NCI-H526 (cell line): ENCODE results near the gene HTRA1.

Source experiments
- DNase-seq, 2 experiments: peaks; one replicate each; lab custom pipeline; 2025; lab: John Stamatoyannopoulos, UW

HTRA1 gene

DNA sequence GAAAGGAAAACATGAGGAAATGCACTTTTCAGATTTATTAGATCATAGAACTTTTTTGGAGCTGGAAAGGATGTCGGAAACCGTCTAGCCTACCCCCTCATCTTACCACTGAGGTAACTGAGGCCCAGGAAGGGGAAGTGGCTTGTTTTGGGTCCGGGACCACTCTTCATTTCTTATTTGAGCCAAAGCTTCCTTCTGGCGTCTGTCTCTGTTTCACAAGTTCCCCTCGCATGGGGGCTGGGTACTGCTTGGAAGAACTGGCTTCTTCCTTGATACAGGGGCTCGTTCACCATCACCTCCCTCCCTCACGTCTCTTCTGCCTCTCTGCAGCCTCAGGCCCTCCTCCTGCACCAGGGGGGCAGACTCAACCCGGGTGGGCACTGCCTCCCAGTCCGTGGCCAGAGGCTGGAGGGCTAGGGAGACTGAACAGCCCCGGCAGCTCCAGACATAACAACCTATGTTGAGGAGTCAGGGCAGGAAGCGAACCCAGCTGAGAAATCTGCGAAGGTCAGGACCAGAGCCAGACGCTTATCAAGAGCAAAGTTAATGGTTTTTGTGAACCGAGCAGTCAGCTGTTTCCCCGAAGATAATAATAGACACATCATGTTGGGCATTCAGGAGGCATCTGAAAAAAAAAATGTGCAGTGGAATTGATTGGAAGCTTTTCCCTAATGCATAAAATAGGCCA, 12.9 kb downstream of the HTRA1 start:
- DNase-seq = no peak

DNA sequence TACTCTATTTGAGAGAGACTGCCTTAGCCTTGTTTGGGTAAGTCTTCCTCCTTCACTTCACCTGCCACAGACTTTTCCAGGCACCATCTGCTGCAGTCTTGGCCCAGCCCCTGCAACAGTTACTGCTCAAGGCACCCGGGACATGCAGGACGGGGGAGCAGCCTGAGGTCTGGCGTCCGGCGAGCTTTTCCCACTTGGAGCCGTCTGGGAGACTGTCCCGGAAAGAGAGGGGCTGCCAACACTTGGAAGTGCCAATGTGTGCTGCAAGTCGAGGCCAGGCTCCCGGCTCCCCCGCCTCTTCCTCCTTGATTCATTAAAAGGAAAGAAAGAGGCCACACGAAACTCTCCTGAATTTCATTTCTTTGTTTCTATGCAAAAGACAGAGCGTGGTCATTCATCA, 13.7 kb downstream of the HTRA1 start:
- peak in 1 of 2 experiments; percentile 51 for DNase-seq

DNA sequence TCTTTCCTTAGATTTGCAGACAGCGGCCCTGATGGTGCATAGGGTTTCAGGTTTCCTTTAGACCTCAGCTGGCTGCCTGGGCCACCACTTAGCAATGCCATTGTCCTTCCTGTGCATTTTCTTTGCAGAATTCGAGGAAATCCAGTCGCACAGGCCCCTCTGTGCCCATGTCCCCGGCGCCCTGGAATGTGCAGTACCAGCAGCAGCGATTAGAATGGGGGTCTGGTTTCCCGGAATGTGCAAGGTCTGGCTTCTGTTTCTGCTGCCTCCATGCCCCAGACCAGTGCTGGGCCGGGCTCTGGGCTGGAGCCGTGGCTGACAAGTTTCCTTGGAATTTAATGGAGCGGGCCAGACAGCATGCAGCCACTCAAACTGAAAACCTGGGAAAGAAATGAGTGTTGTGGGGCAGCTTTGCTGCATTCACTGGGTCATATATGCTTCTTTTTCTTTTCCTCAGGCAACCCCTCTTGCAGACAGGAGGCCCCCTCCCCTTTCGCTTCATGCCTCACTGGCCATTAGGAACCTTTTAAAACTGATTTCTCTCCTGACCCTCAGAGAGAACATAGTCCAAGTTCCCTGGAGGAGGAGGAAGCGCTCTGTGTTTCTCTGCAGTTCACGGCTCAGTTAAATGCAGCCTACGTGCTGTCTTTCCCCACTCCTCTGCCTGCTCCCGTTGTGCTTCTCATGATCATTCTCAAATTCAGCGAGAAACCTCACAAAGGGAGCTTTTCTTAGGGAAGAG, 14.4 kb downstream of the HTRA1 start:
- DNase-seq = peak; percentile 7 to 54

DNA sequence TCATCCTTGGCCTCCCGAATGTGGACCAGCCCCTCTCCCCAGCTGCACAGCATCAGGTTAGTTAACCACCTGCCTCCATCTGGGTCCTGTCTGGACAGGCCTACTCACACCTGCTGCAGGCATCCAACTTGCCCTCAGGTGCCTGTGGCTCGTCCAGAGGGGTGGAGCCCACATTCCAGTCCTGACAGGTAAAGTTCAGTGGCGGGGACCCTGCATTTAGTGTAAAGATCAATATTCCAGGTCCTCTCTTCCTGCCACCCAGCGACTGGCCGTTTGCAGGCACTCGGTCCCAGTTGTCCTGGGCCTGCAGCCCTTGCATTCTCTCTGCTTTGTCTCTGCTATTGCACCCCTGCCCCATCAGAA, 15.0 kb downstream of the HTRA1 start:
- peak; percentile 79 to 89 for DNase-seq

DNA sequence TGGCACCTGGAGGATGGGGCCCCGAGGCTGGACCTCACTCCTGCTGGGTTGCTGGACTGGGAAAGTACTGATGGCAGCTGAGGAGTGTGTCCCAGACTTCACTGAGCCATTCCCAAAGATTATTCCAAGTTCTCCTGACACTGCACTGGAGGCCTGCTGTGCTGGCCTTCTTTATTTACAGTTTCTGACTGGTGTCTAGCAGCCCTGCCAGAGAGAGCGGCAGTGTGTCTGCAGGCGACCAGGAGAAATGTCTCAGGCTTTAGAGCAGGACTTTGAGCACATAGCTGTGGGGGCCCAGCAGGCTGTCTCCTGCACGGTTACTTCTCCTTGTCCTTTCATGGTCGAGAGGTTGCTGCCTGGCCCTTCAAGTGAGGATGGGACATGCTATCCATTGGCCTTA, 16.1 kb downstream of the HTRA1 start:
- no peak for DNase-seq

DNA sequence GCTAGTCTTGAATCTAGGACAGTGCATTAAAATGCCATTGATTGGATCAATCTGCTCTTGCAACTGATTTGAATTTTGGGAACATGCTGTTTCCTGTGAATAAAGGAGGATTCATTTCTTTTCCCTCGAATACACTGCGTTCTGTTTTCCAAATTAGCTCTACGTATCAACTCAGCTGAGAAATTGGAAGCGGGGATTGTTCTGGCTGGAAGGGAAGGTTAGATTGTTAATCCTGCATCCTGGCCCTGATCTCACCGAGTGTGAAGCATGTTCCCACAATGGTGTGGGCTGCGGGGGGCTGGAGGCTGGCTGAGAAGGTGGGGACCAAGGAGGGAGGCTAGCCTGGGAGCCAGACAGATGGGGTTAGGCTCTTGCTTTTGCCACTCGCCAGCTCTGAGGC, 17.6 kb downstream of the HTRA1 start:
- no peak for DNase-seq

DNA sequence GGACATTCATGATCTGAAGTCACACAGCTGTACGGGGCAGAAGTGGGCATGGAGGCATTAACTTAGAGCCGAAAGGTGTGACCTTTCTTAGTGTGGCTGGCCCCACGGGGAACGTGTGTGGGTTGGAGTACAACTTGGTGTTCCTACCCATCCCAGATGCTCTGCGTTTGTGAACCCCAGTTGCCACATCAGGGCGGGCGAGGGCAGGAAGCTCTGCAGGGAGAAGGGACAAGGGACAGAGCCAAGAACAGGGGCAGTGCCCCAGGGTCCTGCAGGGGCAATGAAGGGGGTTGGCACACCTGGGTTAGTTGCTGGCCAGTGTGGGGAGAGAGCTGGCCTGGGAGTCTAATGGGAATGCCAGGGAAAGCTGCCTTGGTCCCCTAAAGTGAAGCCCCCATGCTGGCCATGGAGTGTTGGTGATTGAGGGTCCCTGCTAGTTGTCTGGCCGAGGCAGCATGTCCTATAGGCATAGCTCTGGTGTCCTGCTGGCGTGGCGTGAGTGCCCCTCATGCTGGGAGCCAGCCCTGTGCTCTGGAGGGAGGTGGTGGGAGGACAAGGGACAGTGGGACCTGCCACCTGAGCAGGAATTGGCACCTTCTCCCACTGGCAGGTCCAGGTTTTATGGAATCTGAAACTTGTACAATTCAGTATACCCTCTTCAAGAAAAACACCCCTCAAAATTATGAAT, 18.9 kb downstream of the HTRA1 start:
- no peak for DNase-seq

DNA sequence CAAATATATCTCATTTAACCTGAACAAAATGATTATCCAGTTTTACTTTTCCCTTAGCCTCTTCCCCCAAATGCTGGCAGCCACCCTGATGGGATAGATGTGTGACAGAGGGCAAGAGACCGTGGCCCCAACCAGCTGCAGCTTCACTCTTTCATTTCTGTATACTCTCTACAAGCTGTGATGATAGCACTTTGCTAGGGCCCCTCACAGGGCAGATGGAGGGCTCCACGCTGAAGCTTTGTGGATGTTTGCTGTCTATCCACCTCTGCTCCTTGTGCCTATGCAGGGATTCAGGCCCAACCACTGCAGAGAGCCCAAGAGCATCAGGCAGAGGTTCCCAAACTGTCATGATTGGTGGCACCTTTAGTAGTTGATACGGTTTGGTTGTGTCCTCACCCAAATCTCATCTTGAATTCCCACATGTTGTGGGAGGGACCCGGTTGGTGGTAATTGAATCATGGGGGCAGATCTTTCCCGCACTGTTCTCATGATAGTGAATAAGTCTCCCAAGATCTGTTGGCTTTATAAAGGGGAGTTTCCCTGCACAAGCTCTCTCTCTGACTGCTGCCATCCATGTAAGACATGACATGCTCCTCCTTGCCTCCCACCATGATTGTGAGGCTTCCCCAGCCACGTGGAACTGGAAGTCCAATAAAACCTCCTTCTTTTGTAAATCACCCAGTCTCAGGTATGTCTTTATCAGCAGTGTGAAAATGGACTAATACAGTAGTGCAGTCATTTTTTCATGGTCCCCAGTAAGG, 20.1 kb downstream of the HTRA1 start:
- DNase-seq = no peak

DNA sequence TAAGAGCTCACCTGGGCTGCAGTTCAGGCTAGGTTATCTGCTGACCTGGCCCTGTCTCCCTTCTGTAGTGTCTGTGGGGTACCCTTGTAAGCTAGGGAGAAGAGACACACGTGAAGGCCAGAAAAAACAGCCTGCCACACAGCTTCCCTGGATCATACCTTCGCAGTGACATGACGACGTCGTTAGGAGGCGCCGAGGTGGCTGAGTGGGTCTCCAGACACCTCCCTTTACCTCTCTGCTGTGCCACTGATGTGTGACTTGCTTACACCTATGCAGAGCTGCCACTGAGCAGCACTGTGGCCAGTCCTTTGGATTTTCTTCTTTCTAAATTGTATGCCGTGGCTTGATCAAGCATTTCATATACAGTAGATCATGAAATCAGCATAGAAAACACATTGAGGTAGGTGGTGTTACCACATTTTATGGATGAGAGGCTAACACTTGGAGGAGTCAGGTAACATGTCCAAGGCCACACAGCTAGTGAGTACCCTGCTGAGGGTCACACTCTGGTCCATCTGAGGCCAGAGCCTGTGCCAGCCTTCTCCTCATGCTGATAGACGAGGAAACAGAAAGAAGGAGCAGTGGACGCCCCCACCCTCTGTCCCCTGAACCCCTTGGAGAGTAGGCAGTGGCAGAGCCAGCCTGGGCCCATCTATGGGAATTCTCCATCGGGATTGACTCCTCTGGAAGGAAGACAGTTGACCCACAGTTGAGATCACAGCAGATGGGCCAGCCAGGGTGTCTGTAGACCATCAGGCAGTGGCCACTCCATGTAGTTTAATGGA, 23.1 kb downstream of the HTRA1 start:
- DNase-seq = no peak

DNA sequence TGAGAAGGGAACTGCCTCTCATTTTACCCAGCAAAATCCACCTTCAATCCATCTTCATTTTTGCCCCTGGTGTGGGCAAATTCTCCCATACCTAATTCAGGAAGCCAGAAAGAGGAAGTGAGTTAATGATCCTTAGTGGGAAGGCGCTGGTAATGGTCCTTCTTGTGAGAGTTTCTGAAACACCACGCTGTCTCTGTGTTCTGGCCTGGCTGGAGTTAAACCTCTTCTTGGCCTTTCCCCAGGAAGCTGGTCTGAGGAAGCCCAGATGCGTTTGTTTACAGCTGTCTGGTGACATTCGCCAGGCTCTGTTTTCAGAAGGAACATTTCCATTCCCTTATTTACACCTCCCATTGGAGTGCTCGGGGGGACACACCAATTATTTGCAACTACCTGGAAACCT, 24.3 kb downstream of the HTRA1 start:
- DNase-seq = no peak

DNA sequence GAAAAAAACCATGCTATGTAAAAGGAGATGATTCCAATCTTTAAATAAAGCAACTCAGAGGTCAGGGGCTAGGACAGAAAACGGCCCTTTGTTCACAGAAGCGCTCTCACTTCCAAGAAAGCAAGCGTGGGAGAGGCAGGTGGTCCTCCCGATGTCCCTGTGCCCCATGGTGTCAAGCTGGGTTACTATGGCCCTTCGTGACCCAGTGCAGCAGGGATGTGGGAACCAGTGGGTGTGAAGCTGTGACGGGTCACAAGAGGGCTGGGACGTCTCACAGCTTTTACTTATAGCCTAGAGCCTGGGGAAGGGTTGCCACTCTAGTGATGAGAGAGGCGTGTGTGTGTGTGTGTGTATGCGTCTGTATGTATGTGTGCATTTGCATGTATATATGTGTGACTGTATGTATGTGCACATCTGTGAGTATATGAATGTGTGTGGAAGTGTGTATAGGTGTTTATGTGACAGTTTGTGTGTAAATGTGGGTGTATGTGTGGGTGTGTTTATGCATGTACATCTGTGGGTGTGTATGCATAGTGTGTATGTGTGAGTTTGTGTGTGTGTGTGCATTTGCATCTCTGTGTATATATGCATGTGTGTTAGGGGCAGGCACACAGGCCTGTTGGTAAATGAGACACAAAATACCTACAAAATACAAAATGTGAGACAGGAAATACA, 25.2 kb downstream of the HTRA1 start:
- no peak for DNase-seq

DNA sequence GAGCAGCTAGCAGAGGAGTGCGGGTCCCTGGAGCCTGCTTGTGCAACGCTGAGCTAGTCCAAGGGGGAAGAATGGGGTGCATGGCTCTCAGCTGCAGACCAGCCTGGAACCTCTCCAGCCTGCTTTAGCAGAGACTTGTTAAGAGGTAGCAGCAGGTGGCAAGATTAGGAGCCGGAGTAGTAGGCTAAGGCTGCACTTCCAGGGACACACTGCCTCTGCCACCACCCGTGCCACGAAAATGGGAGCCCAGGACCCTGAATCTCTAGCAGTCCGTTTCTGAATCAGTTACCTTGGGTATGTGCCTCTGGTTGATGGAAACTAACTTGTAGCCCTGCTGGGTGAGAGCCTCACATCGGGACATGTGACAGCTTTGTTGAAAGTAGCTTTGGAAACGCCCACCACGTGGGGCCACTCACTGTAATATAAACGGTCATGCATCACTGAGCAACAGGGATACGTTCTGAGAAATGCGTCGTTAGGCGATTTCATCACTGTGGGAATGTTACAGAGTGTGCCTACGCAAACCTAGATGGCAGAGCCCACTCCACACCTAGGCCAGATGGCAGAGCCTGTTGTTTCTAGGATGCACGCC, 25.9 kb downstream of the HTRA1 start:
- DNase-seq = peak; percentile 66 to 83

DNA sequence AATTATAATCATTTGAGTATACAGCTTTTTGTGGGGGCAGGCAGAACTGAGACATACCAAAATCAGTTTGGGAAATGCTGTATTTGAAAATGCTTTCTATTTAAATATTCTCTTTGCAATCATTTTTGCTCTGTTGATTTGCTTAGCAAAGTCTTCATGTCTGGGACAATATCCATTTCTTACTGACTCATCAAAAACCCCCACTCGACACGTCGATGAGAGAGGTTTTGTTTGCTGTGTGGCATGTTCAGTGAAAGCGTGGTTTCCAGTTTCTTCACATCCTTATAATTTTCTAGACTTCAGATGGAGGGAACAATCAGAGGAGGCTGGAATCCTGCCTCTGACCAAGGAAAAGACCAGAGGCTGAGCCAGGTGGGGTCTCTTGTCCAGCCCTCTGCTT, 28.9 kb downstream of the HTRA1 start:
- no peak for DNase-seq

DNA sequence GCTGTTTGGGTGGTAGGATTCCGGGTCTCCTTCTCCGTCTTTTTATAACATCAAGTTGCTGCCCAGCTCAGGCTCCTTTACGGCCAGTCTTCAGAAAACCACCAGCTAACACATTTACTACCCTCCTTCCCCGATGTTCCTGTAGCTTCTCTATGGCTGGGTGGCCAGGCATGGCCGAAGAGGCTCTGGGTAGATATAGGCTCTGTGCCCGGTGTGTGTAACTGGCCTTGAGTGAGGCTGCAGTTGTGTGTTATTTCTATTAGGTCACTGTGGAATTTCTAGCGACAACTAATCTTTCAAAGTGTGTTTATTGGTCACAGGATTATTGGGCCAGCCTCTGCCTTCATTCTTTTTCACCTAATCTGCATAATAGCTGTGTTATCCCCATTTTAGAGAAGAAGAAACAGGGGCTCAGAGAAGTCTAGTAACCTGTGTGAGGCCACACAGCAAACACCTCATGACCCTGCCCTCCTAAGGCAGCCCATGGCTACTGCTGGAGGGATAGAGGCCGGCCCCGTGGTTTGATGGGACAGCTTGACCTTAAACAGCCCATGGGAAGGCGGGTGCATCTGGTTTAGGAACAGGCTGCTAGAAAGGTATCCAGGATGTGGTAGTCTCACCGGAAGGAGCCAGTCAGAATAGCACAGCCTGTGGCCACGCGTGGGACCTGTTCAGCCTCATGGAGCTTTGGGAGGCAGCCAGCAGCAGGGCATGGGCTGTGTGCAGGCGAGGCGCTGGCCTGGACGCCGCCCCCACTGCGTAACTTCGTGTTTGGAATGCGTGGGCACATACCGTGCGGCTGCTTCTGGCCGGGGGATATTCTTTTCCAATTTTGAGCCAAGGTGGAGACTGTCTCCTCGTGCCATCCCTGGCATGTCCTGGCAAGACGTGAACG, 29.7 kb downstream of the HTRA1 start:
- DNase-seq = no peak

DNA sequence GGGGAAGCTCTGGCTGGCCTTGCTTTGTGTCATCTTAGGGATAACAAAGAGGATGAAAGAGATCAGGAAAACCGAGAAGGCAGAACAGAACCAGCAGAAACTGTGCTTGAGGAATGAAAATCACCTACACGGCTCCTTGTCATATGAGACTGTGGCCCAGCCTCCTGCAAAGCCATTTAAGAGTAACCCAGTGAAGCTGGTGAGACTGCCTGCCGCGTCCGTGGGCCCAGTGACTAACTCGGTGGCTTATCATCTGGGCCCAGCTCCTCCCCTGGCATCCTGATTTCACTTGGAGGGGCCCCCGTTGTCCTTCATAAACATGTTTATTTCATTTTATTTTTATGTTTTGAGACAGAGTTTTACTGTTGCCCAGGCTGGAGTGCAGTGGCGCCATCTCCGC, 30.7 kb downstream of the HTRA1 start:
- DNase-seq = no peak

DNA sequence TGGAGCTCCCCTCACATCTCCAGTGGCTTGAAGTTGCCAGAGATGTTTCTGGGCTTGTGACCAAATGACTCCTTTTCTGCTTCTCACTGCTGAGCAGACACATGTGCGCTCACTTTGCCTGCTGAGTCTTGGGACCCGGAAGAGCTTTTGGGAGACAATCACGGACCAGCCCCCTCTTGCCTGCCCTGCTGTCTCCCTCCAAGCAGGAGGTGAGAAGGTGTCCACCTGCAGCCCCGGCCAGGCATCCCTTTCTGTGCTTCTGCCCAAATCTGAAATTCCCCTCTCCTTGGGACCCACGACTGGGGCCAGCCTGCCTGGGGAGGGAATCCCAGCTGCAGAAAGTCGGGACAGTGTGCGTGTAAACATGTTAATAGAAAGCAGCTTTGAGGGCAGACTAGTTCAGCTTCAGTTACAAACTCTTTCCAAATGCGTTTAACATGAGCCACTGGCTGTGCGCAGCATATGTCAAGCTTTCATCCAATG, 31.7 kb downstream of the HTRA1 start:
- DNase-seq = no peak

DNA sequence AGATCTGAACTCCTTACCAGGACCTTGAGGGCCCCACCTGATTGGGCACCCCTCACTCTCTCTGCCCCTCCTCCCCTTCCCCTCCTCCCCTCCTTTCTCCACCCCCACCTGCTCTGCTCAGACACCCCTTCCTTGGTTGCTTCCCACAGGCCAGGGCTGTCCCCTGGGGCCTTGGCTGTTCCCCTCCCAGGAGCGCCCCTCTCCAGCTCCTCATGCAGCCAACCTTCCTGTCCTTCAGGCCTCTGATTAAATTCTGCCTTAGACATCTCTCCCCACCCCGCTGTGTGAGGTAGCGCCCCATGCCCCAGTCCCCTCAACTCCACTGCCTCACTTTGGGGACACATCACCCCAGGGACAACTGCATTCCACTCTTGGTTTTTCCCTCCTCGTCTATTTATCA, 32.4 kb downstream of the HTRA1 start:
- no peak for DNase-seq

DNA sequence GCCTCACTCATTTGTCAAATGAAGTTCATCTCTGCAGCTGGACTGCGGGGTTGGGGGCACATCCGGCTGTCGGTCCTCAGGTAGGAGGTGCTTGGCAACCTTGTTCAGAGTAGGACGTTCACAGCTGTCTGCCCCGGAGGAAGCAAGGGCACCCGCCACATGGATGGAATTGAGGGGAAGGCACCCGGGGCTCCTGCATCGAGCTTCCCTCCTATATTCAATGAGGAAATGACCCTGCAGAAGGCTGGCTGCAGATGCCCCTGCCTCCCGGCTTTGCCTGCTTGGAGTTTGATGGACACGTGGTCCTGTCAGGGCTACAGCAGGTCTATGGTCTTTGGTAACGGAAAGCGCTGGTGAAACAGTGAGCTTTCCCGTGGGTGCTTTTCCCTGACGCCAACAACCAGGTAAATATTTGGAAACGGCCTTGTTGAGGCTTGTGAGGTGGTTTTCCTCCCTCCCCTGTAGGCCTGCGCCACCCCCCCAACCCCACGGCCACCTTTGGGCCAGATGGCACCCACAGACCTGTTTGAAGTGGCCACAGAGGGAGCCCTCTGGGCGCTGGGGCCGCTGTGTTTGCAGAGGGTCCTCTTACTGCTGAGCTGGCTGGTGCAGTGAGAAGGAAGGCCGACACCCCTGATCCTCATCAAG, 32.9 kb downstream of the HTRA1 start:
- no peak for DNase-seq

DNA sequence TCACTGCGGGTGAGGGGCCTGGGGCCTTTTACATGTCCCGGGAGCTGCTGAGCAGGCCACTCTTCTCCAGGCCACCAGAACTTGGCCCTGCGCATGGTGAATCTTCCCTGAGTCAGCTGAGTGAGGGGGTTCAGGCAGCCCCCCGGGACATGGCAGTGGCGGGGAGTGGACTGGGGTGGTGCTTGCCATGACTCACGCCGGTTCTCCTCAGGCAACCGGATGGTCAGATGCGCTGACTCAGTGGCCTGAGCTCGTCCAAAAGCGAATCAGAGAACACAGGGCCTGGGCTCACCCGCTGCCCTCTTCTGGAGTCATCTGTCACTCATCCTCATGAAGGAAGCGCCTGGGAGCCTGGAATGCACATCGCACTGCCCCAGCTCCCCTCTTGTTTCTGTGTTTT, 33.5 kb downstream of the HTRA1 start:
- DNase-seq = no peak
